Measurements from ENCODE around the gene RPS26. TPM values are rescaled to one million over a fixed set of nuclear protein-coding genes. Genes with fewer than 3 reads are reported as not detected.

The RPS26 gene
- total and polyA plus RNA-seq, 9 of the 15 experiments (the other 6 are each of a cell fraction or from before 2014, with no cell fraction given), result 70.2 to 1,589 (median 852) TPM

DNA sequence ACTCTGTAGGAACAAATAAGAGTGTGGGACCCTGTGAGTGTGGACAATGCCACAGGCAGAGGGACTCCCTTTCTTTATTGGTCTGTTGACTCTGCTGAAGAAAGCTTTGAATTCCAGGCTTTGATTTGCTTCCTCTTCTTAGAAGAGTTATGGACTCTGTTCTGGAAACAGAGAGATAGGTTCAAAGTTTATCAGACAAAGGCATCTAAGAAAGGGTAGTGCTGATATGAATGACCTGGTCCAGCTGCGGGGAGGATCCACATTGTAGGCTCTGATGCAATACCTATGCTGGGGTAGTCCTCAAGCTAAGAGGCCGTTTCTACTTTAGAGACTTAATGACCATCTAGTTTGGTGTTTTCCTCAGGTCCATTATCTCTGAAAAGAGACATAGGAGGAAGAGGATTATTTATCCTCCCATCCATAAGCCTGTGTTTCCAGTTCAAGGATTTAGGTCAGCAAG is 31.6 kb upstream of the RPS26 start:
- Histone ChIP-seq H4K20me1 (replicated peaks; ENCODE audit: control insufficient read depth, insufficient read depth, low read length) (no peaks in the 10 kb centered on the region), H3K27ac (ENCODE audit: extremely low read depth, low read depth, low read length) (no peak overlapping the region), H2AFZ (ENCODE audit: low read depth, low read length) (no peak overlapping the region), H3K79me2 (ENCODE audit: control insufficient read depth, insufficient read depth, low read length) (no peaks in the 10 kb centered on the region), H3K9me1 (ENCODE audit: control insufficient read depth, insufficient read depth, low read length) (no peaks in the 10 kb centered on the region), H3K4me3 (no peak overlapping the region), H3K4me2 (ENCODE audit: insufficient read depth, low read length) (no peak overlapping the region; the same call in 1 of the 2 replicates), H3K27me3 (ENCODE audit: control insufficient read depth in 2 of 2, insufficient read depth in 2 of 2, low read length in 2 of 2) (no peaks in the 10 kb centered on the region), H3K36me3 (ENCODE audit: control insufficient read depth, insufficient read depth, low read length) (peaks cover 3% of the 10 kb centered on the region; the same call in 1 of the 3 replicates), H3K9me3 (replicated peaks; ENCODE audit: control insufficient read depth, insufficient read depth, low read depth, low read length) (no peaks in the 10 kb centered on the region), H3K9ac (ENCODE audit: insufficient read depth in 1 of 2, low read depth in 2 of 2, low read length in 2 of 2) (no peak overlapping the region), H3K4me1 (replicated peaks in 1 of 2; ENCODE audit: control insufficient read depth in 2 of 2, insufficient read depth in 2 of 2, low read length in 2 of 2) (peaks cover 11 to 34% of the 10 kb centered on the region in 2 experiments)
- peak; percentile 37 to 53 (median 42) for DNase-seq (ENCODE audit: extremely low read depth in 1 of 4, low spot score in 3 of 4)
- ATAC-seq, result peak; percentile 38
- CTCF ChIA-PET (ENCODE audit: low intra/inter-chr PET ratio), result interaction anchor here (0.7 kb wide), 1 partner anchor 230 kb away, joined by 3 read pairs; no protein-coding TSS in a partner anchor
- BruUV-seq (replicated peaks), result TSS peak; percentile 53
- 0% methylated on average over 2 of the region's 2 CpGs for WGBS (ENCODE audit: insufficient coverage, low coverage, missing lambda C conversion rate)
- POLR2A ChIA-PET, result interaction anchor here (0.7 to 3.7 kb wide), 6 partner anchors 10 to 203 kb away, joined by 3 to 28 read pairs (median 4); partner anchors contain the start of gene IKZF4
- in situ Hi-C loops (cut with MboI), result no loop called here
- intact Hi-C loops (cut with micrococcal nuclease), result no loop called here
- no peak for FAIRE-seq
- TF ChIP-seq TARDBP (IDR thresholded peaks at IDR 0.05) (no peak), ZNF77 (CRISPR knock-in tag; IDR thresholded peaks at IDR 0.05) (no peak), ESRRA (IDR thresholded peaks at IDR 0.05; ENCODE audit: borderline replicate concordance, low read depth) (peak; percentile 70; the same call in 1 of the 2 replicates), RFX7 (CRISPR knock-in tag; IDR thresholded peaks at IDR 0.05) (no peak), REST (IDR thresholded peaks at IDR 0.05; ENCODE audit: borderline replicate concordance) (no peak), REST (CRISPR knock-in tag; IDR thresholded peaks at IDR 0.05; ENCODE audit: low read depth) (no peak), CEBPG (CRISPR knock-in tag; IDR thresholded peaks at IDR 0.05) (peak; percentile 90), CEBPG (tag; conservative IDR thresholded peaks at IDR 0.05 in 1 of 2, IDR thresholded peaks at IDR 0.05 in 1 of 2) (peak; percentile 94 to 97), NFIX (CRISPR knock-in tag; IDR thresholded peaks at IDR 0.05; ENCODE audit: low read depth) (no peak), CAMTA2 (CRISPR knock-in tag; conservative IDR thresholded peaks at IDR 0.05) (no peak), CC2D1A (IDR thresholded peaks at IDR 0.05) (no peak), ZFX (CRISPR knock-in tag; IDR thresholded peaks at IDR 0.05) (no peak), ZKSCAN1 (IDR thresholded peaks at IDR 0.05; ENCODE audit: low read depth, low read length) (no peak), TBL1XR1 (IDR thresholded peaks at IDR 0.05; ENCODE audit: low read length in 2 of 2) (peak in 1 of 2 experiments; percentile 59; a peak in 2 of 4 replicates), MXI1 (IDR thresholded peaks at IDR 0.05; ENCODE audit: low read depth, low read length) (no peak)
- TF ChIP-seq, protein P1, sequence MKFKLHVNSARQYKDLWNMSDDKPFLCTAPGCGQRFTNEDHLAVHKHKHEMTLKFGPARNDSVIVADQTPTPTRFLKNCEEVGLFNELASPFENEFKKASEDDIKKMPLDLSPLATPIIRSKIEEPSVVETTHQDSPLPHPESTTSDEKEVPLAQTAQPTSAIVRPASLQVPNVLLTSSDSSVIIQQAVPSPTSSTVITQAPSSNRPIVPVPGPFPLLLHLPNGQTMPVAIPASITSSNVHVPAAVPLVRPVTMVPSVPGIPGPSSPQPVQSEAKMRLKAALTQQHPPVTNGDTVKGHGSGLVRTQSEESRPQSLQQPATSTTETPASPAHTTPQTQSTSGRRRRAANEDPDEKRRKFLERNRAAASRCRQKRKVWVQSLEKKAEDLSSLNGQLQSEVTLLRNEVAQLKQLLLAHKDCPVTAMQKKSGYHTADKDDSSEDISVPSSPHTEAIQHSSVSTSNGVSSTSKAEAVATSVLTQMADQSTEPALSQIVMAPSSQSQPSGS (CRISPR knock-in tag; IDR thresholded peaks at IDR 0.05), result no peak
